H9 (cell line): ENCODE data around the gene CA5A. TPM values are rescaled to one million over a fixed set of nuclear protein-coding genes. Genes with fewer than 3 reads are reported as not detected.

Experiments used
- DNase-seq: peaks from one replicate; pipeline ENCODE4 v3.0.0-alpha.2; 2017
- H2AFZ ChIP-seq: one replicate; pipeline ENCODE4 v1.6.1; 2013; ENCODE audit warnings: mild to moderate bottlenecking, low read length, control low read depth, moderate library complexity
- H2AK5ac ChIP-seq: 2 replicates; pipeline ENCODE4 v1.6.1; 2013; ENCODE audit warnings: low read length, control low read depth, mixed read lengths; ENCODE audit not compliant: insufficient read length
- H2BK120ac ChIP-seq: one replicate; pipeline ENCODE4 v1.6.1; 2013; ENCODE audit warnings: low read depth, mild to moderate bottlenecking, low read length, control low read depth, inconsistent platforms; ENCODE audit not compliant: poor library complexity, severe bottlenecking
- H2BK12ac ChIP-seq: 2 replicates; pipeline ENCODE4 v1.6.1; 2013; ENCODE audit warnings: low read length, control low read depth, mixed read lengths, low read depth; ENCODE audit not compliant: insufficient read length
- H2BK15ac ChIP-seq: 2 replicates; pipeline ENCODE4 v1.6.1; 2013; ENCODE audit warnings: low read depth, low read length, control low read depth
- H2BK20ac ChIP-seq: one replicate; pipeline ENCODE4 v1.6.1; 2013; ENCODE audit warnings: low read depth, mild to moderate bottlenecking, low read length, control low read depth, inconsistent platforms; ENCODE audit not compliant: poor library complexity, severe bottlenecking
- H2BK5ac ChIP-seq: 2 replicates; pipeline ENCODE4 v1.6.1; 2013; ENCODE audit warnings: low read length, control low read depth, mixed read lengths; ENCODE audit not compliant: insufficient read length
- H3K14ac ChIP-seq: 2 replicates; pipeline ENCODE4 v1.6.1; 2013; ENCODE audit warnings: low read length, control low read depth; ENCODE audit not compliant: insufficient read depth
- H3K18ac ChIP-seq: 2 replicates; pipeline ENCODE4 v1.6.1; 2013; ENCODE audit warnings: low read depth, mild to moderate bottlenecking, mixed read lengths, low read length, control low read depth; ENCODE audit not compliant: insufficient read length
- H3K23ac ChIP-seq: 2 replicates; pipeline ENCODE4 v1.6.1; 2013; ENCODE audit warnings: low read length, control low read depth, mixed read lengths, low read depth; ENCODE audit not compliant: insufficient read length
- H3K23me2 ChIP-seq: 2 replicates; pipeline ENCODE4 v1.6.1; 2013; ENCODE audit warnings: low read depth, mild to moderate bottlenecking, mixed read lengths, low read length, control low read depth; ENCODE audit not compliant: insufficient read length, poor library complexity, severe bottlenecking
- H3K27ac ChIP-seq: 2 replicates; pipeline ENCODE4 v1.5.1; 2013; ENCODE audit warnings: low read length, control low read depth, mixed read lengths, low read depth; ENCODE audit not compliant: insufficient read length
- H3K27me3 ChIP-seq: 2 replicates; pipeline ENCODE4 v1.6.1; 2013; ENCODE audit warnings: low read length, control low read depth, inconsistent platforms; ENCODE audit not compliant: insufficient read depth
- H3K4ac ChIP-seq: 2 replicates; pipeline ENCODE4 v1.6.1; 2013; ENCODE audit warnings: low read depth, mild to moderate bottlenecking, control low read depth, inconsistent platforms, low read length, moderate library complexity
- H3K4me1 ChIP-seq: 2 replicates; pipeline ENCODE4 v1.6.1; 2013; ENCODE audit warnings: low read length, control low read depth, inconsistent platforms; ENCODE audit not compliant: insufficient read depth
- H3K4me2 ChIP-seq: 2 replicates; pipeline ENCODE4 v1.6.1; 2013; ENCODE audit warnings: low read length, control low read depth, mixed read lengths; ENCODE audit not compliant: insufficient read length, insufficient read depth
- H3K56ac ChIP-seq: 2 replicates; pipeline ENCODE4 v1.6.1; 2013; ENCODE audit warnings: low read depth, mild to moderate bottlenecking, mixed read lengths, low read length, control low read depth; ENCODE audit not compliant: insufficient read length
- H3K79me1 ChIP-seq: 2 replicates; pipeline ENCODE4 v1.6.1; 2013; ENCODE audit warnings: low read depth, mild to moderate bottlenecking, moderate library complexity, low read length, control low read depth, inconsistent platforms; ENCODE audit not compliant: insufficient read depth, poor library complexity, severe bottlenecking
- H3K79me2 ChIP-seq: 2 replicates; pipeline ENCODE4 v1.6.1; 2013; ENCODE audit warnings: low read length, control low read depth, inconsistent platforms; ENCODE audit not compliant: insufficient read depth
- H3K9ac ChIP-seq: 2 replicates; pipeline ENCODE4 v1.6.1; 2013; ENCODE audit warnings: low read length, control low read depth, mixed read lengths; ENCODE audit not compliant: insufficient read length; ENCODE audit errors: extremely low read depth
- H3K9me3 ChIP-seq: one replicate; pipeline ENCODE4 v1.6.1; 2013; ENCODE audit warnings: low read depth, low read length, inconsistent platforms; ENCODE audit not compliant: control insufficient read depth
- H3T11ph ChIP-seq: one replicate; pipeline ENCODE4 v1.6.1; 2013; ENCODE audit warnings: mild to moderate bottlenecking, low read length, control low read depth, inconsistent platforms
- H4K20me1 ChIP-seq: one replicate; pipeline ENCODE4 v1.6.1; 2013; ENCODE audit not compliant: control insufficient read depth, insufficient read length, insufficient read depth
- H4K5ac ChIP-seq: 2 replicates; pipeline ENCODE4 v1.6.1; 2013; ENCODE audit warnings: low read depth, mild to moderate bottlenecking, mixed read lengths, low read length, control low read depth; ENCODE audit not compliant: insufficient read length
- H4K8ac ChIP-seq: replicated peaks from 2 replicates; pipeline ENCODE4 v1.6.1; 2013; ENCODE audit warnings: low read length, control low read depth, mixed read lengths, low read depth; ENCODE audit not compliant: insufficient read length
- H4K91ac ChIP-seq: 2 replicates; pipeline ENCODE4 v1.6.1; 2013; ENCODE audit warnings: low read depth, mild to moderate bottlenecking, moderate library complexity, mixed read lengths, low read length, control low read depth; ENCODE audit not compliant: insufficient read length
- H3K27ac Mint-ChIP-seq, 3 experiments: 2 replicates in 2 of 3; 3 replicates in 1 of 3; pipeline ENCODE4 v1.8.0; 2020 to 2021; ENCODE audit warnings: mixed read lengths in 3 of 3, mild to moderate bottlenecking in 1 of 3, moderate library complexity in 1 of 3
- H3K27me3 Mint-ChIP-seq: 2 replicates; pipeline ENCODE4 v1.8.0; 2021; ENCODE audit warnings: low read depth, mild to moderate bottlenecking, moderate library complexity, mixed read lengths
- H3K36me3 Mint-ChIP-seq, 3 experiments: 2 replicates in 2 of 3; 3 replicates in 1 of 3; pipeline ENCODE4 v1.8.0; 2020 to 2021; ENCODE audit warnings: low read depth in 3 of 3, mixed read lengths in 3 of 3; ENCODE audit not compliant: insufficient read depth in 1 of 3
- H3K4me1 Mint-ChIP-seq, 2 experiments: 2 replicates each; pipeline ENCODE4 v1.8.0; 2020; ENCODE audit warnings: mixed read lengths in 2 of 2
- H3K4me3 Mint-ChIP-seq, 2 experiments: 2 replicates in 1 of 2; 3 replicates in 1 of 2; pipeline ENCODE4 v1.8.0; 2020 to 2021; ENCODE audit warnings: mild to moderate bottlenecking in 2 of 2, mixed read lengths in 2 of 2, moderate library complexity in 1 of 2
- H3K9me3 Mint-ChIP-seq, 2 experiments: 2 replicates in 1 of 2; 3 replicates in 1 of 2; pipeline ENCODE4 v1.8.0; 2020; ENCODE audit warnings: mild to moderate bottlenecking in 2 of 2, mixed read lengths in 2 of 2, moderate library complexity in 1 of 2
- WGBS: extraction: QIAGEN DNeasy Blood & Tissue Kit; methylation state at CpG from one replicate; pipeline ENCODE4 v1.1.7; 2013; ENCODE audit warnings: missing lambda C conversion rate, low lambda C conversion rate, mixed read lengths; ENCODE audit not compliant: insufficient read length; ENCODE audit errors: extremely low coverage; 5-methylcytosine and 5-hydroxymethylcytosine counted together
- total RNA-seq: library from RNA; stranded (reverse); gene quantifications from 2 replicates; pipeline ENCODE4 v1.2.1, GENCODE V29; 2021
- TF ChIP-seq, protein P1 (sequence below): fragments of 200-600 bp; sonication (generic); conservative IDR thresholded peaks from 3 replicates; pipeline ENCODE4 v1.8.0; 2021; ENCODE audit warnings: antibody characterized with exemption, mild to moderate bottlenecking

CA5A gene
- total RNA-seq, 1 experiment from 2014 or later, result not detected

DNA sequence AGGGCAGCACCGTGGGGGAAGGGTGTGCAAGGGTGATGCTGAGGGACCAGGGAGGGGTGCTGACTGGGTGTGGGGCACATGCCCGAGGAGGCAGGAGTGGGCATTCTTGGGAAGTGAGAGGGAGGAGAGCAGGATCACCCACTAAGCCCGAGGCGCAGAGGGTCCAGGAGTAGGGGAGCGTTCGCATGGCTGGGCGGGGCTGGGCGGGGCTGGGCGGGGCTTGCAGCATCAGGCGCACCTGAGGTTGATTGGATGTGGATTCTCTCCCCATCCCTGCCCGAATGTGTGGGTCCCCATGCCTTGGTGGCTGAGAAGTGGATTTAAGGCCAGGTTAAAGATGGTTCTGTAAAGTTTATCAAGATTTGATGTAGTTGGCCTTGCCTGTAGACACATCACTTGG is 29.1 kb upstream of the CA5A start:
- no peak overlapping the region for H2BK20ac ChIP-seq
- H3T11ph ChIP-seq, result no peak overlapping the region
- H4K5ac ChIP-seq, result no peak overlapping the region
- peaks cover 10% of the 10 kb centered on the region for H3K79me1 ChIP-seq
- DNase-seq, result peak; percentile 50
- peak overlapping the region in 1 of 3 experiments; percentile 52; a peak in 1 of 7 replicates for H3K27ac Mint-ChIP-seq
- H4K91ac ChIP-seq, result no peak overlapping the region
- H3K4me2 ChIP-seq, result no peak overlapping the region
- no peak overlapping the region for H3K56ac ChIP-seq
- no peak overlapping the region for H2AFZ ChIP-seq
- no peaks in the 10 kb centered on the region for H3K9me3 ChIP-seq
- peaks cover 1% of the 10 kb centered on the region; the same call in 1 of the 2 replicates for H3K27me3 Mint-ChIP-seq
- no peak overlapping the region for H3K9ac ChIP-seq
- TF ChIP-seq, protein P1, sequence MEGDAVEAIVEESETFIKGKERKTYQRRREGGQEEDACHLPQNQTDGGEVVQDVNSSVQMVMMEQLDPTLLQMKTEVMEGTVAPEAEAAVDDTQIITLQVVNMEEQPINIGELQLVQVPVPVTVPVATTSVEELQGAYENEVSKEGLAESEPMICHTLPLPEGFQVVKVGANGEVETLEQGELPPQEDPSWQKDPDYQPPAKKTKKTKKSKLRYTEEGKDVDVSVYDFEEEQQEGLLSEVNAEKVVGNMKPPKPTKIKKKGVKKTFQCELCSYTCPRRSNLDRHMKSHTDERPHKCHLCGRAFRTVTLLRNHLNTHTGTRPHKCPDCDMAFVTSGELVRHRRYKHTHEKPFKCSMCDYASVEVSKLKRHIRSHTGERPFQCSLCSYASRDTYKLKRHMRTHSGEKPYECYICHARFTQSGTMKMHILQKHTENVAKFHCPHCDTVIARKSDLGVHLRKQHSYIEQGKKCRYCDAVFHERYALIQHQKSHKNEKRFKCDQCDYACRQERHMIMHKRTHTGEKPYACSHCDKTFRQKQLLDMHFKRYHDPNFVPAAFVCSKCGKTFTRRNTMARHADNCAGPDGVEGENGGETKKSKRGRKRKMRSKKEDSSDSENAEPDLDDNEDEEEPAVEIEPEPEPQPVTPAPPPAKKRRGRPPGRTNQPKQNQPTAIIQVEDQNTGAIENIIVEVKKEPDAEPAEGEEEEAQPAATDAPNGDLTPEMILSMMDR, result no peak
- no peak overlapping the region for H4K8ac ChIP-seq
- H3K4ac ChIP-seq, result no peak overlapping the region
- H3K23me2 ChIP-seq, result no peaks in the 10 kb centered on the region
- H3K4me1 ChIP-seq, result no peaks in the 10 kb centered on the region
- H4K20me1 ChIP-seq, result no peaks in the 10 kb centered on the region
- H2AK5ac ChIP-seq, result no peak overlapping the region
- H3K27me3 ChIP-seq, result no peaks in the 10 kb centered on the region; the same call in 1 of the 2 replicates
- peaks cover 22% of the 10 kb centered on the region; the same call in 1 of the 2 replicates for H3K79me2 ChIP-seq
- no peak overlapping the region for H3K27ac ChIP-seq
- H2BK12ac ChIP-seq, result no peak overlapping the region
- H2BK5ac ChIP-seq, result no peak overlapping the region
- H2BK120ac ChIP-seq, result no peak overlapping the region
- no peak overlapping the region for H3K23ac ChIP-seq
- no peak overlapping the region for H3K4me3 Mint-ChIP-seq
- WGBS, result no CpG with 5 or more reads among the region's 11 CpGs
- no peak overlapping the region for H2BK15ac ChIP-seq
- no peak overlapping the region for H3K14ac ChIP-seq
- no peak overlapping the region for H3K18ac ChIP-seq
- peaks cover 0 to 6% (median 5%) of the 10 kb centered on the region in 3 experiments; a peak in 5 of 7 replicates for H3K36me3 Mint-ChIP-seq
- H3K4me1 Mint-ChIP-seq, result peaks cover 21 to 23% of the 10 kb centered on the region in 2 experiments
- H3K9me3 Mint-ChIP-seq, result no peaks in the 10 kb centered on the region; a peak in 1 of 5 replicates
